Measurements from ENCODE around the gene SOWAHD.

DNA sequence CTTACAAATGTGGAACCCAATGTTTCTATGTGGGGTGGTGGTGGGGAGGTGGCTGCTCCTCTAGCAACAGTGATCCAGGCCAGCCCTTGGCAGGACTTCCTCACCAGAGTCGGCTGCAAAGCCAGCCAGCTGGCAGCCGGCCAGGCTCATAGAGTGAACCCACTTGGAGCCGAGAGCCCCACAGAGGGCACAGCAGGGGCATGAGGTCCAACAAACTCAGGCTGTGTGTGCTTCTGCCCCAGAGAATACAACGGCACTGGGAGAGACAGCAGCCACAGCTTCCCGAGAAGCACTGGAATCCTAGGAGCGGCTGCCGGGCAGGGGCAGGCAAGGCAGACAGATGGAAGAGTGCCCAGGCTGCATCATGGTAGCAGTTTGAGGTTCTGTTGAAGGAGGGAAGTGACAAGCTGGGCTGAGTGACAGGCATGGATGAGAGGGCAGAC is 23.5 kb upstream of the SOWAHD start:
- TF ChIP-seq POLR2A (IDR thresholded peaks at IDR 0.05): no peak
- TF ChIP-seq, protein P1, sequence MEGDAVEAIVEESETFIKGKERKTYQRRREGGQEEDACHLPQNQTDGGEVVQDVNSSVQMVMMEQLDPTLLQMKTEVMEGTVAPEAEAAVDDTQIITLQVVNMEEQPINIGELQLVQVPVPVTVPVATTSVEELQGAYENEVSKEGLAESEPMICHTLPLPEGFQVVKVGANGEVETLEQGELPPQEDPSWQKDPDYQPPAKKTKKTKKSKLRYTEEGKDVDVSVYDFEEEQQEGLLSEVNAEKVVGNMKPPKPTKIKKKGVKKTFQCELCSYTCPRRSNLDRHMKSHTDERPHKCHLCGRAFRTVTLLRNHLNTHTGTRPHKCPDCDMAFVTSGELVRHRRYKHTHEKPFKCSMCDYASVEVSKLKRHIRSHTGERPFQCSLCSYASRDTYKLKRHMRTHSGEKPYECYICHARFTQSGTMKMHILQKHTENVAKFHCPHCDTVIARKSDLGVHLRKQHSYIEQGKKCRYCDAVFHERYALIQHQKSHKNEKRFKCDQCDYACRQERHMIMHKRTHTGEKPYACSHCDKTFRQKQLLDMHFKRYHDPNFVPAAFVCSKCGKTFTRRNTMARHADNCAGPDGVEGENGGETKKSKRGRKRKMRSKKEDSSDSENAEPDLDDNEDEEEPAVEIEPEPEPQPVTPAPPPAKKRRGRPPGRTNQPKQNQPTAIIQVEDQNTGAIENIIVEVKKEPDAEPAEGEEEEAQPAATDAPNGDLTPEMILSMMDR (IDR thresholded peaks at IDR 0.05): no peak
